Hematopoietic multipotent progenitor cell treated with erythropoietin and hydrocortisone succinate and interleukin-3 and kit ligand, for 4 days (in vitro differentiated cells): ENCODE results near the gene TRIO.

ENCODE experiments used
- DNase-seq: peaks from one replicate; pipeline ENCODE4 v3.0.0-alpha.2; 2015

Gene TRIO

GRCh38 chr5:14402424-14402823 is 259.3 kb downstream of the TRIO start:
- no peak for DNase-seq

GRCh38 chr5:14404780-14405179 is 261.6 kb downstream of the TRIO start:
- no peak for DNase-seq

GRCh38 chr5:14405267-14405666 is 262.1 kb downstream of the TRIO start:
- peak; percentile 34 for DNase-seq

- no peak for DNase-seq
These were observed 262.8 kb downstream of the TRIO start for GRCh38 chr5:14405706-14406553.

GRCh38 chr5:14406554-14406849 is 263.4 kb downstream of the TRIO start:
- no peak for DNase-seq

- DNase-seq: no peak
These were observed 263.9 kb downstream of the TRIO start for GRCh38 chr5:14407051-14407450.

- DNase-seq: no peak
These were observed 264.6 kb downstream of the TRIO start for GRCh38 chr5:14407746-14408175.

- no peak for DNase-seq
These were observed 265.9 kb downstream of the TRIO start for GRCh38 chr5:14408969-14409586.

- DNase-seq: no peak
These were observed 266.9 kb downstream of the TRIO start for GRCh38 chr5:14410068-14410393.

- DNase-seq: no peak
These were observed 267.5 kb downstream of the TRIO start for GRCh38 chr5:14410394-14411201.

GRCh38 chr5:14411216-14411615 is 268.1 kb downstream of the TRIO start:
- DNase-seq: no peak

GRCh38 chr5:14413331-14413750 is 270.2 kb downstream of the TRIO start:
- DNase-seq: no peak

- no peak for DNase-seq
These were observed 270.9 kb downstream of the TRIO start for GRCh38 chr5:14414007-14414406.

- no peak for DNase-seq
These were observed 271.5 kb downstream of the TRIO start for GRCh38 chr5:14414656-14415023.

- DNase-seq: no peak
These were observed 272.0 kb downstream of the TRIO start for GRCh38 chr5:14415024-14415697.

- no peak for DNase-seq
These were observed 272.5 kb downstream of the TRIO start for GRCh38 chr5:14415698-14416074.

GRCh38 chr5:14416621-14417275 is 273.6 kb downstream of the TRIO start:
- no peak for DNase-seq

GRCh38 chr5:14417276-14417730 is 274.2 kb downstream of the TRIO start:
- no peak for DNase-seq

- DNase-seq: no peak
These were observed 274.9 kb downstream of the TRIO start for GRCh38 chr5:14417792-14418765.

GRCh38 chr5:14419686-14420085 is 276.5 kb downstream of the TRIO start:
- no peak for DNase-seq

- DNase-seq: no peak
These were observed 277.1 kb downstream of the TRIO start for GRCh38 chr5:14420101-14420811.
